ENCODE results near the gene SMU1. TPM values are rescaled to one million over a fixed set of nuclear protein-coding genes. Genes with fewer than 3 reads are reported as not detected.

The SMU1 gene
- total and polyA plus RNA-seq, 2 donors (not counting 3 experiments of a cell fraction or from before 2014, with no cell fraction given) = 8.5 to 21.7 TPM

DNA sequence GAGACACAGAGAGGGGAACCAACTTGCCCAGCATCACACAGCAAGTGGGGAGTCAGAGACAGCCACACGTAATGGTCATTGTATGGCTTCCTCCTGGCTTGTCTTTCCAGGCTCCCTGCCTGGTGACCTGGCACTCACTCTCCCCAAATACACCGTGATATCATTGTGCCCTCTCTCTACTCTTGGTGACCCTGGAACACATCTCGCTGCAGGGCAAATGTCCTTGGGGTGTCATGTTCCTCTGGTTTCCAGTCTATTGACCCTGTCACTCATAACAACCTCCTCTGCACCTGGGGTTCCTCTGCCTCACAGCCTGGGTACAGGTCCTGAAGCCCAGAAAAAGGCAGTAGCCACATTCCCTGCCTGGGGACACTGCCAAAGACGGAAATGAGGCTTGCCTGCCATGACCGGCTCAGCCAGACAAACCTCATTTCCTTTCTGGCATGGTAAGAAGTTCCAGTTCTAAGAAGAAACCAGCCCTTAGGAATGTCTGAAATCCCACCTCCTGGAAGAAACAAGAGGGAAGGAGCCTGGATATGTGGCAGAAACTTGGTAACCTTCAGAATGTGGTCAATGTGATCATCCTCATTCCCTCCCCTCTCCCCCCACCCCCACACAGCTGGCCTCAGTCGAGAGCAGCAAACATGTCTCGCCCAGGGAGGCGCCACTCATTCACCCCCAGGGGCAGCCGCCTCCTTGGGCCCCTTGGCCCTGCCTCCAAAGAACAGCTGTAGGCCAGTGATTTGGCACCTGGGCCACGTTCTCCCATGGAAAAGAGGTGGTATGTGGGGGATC, 30.6 kb upstream of the SMU1 start:
- TSS peak; percentile 87 for BruUV-seq (replicated peaks)
- no peaks in the 10 kb centered on the region for H3K79me2 ChIP-seq (ENCODE audit: control insufficient read depth, insufficient read depth, low read length)
- peaks cover 0 to 4% of the 10 kb centered on the region in 2 experiments for H3K36me3 ChIP-seq (ENCODE audit: control insufficient read depth in 2 of 2, extremely low read depth in 1 of 2, insufficient read depth in 2 of 2, low read length in 2 of 2)
- H2AFZ ChIP-seq (ENCODE audit: low read depth, low read length) = peak overlapping the region; percentile 69
- peak overlapping the region; percentile 70 for H3K9ac ChIP-seq (replicated peaks; ENCODE audit: extremely low read depth, insufficient read depth, low read length)
- peak overlapping the region; percentile 87 for H3K27ac ChIP-seq (ENCODE audit: insufficient read depth, low read depth, low read length)
- H3K9me3 ChIP-seq (replicated peaks; ENCODE audit: control insufficient read depth, insufficient read depth, low read length) = no peaks in the 10 kb centered on the region
- POLR2A ChIA-PET = no interaction called here
- FAIRE-seq (peak; percentile 98), DNase-seq (ENCODE audit: low read depth, low spot score) (peak; percentile 85)
- H3K4me2 ChIP-seq (ENCODE audit: insufficient read depth, low read length) = peak overlapping the region; percentile 53
- H3K4me3 ChIP-seq (replicated peaks in 1 of 3; ENCODE audit: insufficient read depth in 1 of 3, low read depth in 1 of 3, low read length in 3 of 3) = no peak overlapping the region
- H3K27me3 ChIP-seq (ENCODE audit: control insufficient read depth in 2 of 2, insufficient read depth in 2 of 2, low read length in 2 of 2) = no peaks in the 10 kb centered on the region
- CTCF ChIA-PET = no interaction called here
- TF ChIP-seq POLR2A (IDR thresholded peaks at IDR 0.05; ENCODE audit: low read depth, low read length) (peak; percentile 41), MYC (IDR thresholded peaks at IDR 0.05; ENCODE audit: low read depth, low read length) (no peak), JUN (IDR thresholded peaks at IDR 0.05; ENCODE audit: borderline replicate concordance, insufficient read depth, insufficient read length, low read depth) (peak; percentile 4)
- intact Hi-C loops (cut with micrococcal nuclease) = loop anchor here (1.0 kb wide), 3 partner anchors 25 to 60 kb away; partner anchors contain the start of gene B4GALT1
- H3K4me1 ChIP-seq (ENCODE audit: control insufficient read depth, extremely low read depth, insufficient read depth, low read length) = peaks cover 22% of the 10 kb centered on the region
- no peaks in the 10 kb centered on the region for H4K20me1 ChIP-seq (replicated peaks; ENCODE audit: control insufficient read depth, extremely low read depth, insufficient read depth, low read length)
- H3K9me1 ChIP-seq (replicated peaks; ENCODE audit: control insufficient read depth, extremely low read depth, insufficient read depth, low read length) = no peaks in the 10 kb centered on the region
- dilution Hi-C loops (cut with MboI; ENCODE audit: extremely low pct_ligation_motif_present, low sequenced_read_pairs) = no loop called here

DNA sequence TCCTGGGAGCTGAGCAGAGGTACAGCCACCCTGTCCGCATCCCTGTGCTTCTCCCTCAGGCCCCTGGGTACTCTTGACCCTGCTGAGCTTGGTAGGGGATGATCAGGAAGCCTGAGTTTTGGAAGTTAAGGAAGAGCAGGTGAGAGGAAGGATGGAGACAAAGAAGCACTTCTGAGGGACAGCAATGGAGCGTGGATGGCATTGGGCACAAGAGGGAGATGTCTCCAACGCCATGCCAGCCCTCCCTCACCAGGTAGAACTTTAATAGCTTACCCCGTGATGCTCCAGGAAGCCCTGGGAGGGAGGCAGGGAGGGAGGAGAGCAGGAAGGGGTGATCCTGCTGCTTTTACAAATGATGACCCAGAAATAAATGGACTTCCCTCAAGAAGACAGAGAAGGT, 29.9 kb upstream of the SMU1 start:
- peak overlapping the region; percentile 53 for H3K4me2 ChIP-seq (ENCODE audit: insufficient read depth, low read length)
- peak overlapping the region; percentile 87 for H3K27ac ChIP-seq (ENCODE audit: insufficient read depth, low read depth, low read length)
- BruUV-seq (replicated peaks) = no TSS peak
- peak overlapping the region; percentile 69 for H2AFZ ChIP-seq (ENCODE audit: low read depth, low read length)
- dilution Hi-C loops (cut with MboI; ENCODE audit: extremely low pct_ligation_motif_present, low sequenced_read_pairs) (no loop called here), intact Hi-C loops (cut with micrococcal nuclease) (no loop called here)
- no peak overlapping the region for H3K4me3 ChIP-seq (replicated peaks in 1 of 3; ENCODE audit: insufficient read depth in 1 of 3, low read depth in 1 of 3, low read length in 3 of 3)
- TF ChIP-seq GATA2 (IDR thresholded peaks at IDR 0.05; ENCODE audit: insufficient read depth, insufficient read length, low read depth, low read length) (no peak), POLR2AphosphoS5 (IDR thresholded peaks at IDR 0.05; ENCODE audit: insufficient read depth, low read depth, low read length) (no peak), EZH2 (IDR thresholded peaks at IDR 0.05; ENCODE audit: borderline replicate concordance, low read depth, low read length, severe bottlenecking) (no peak), POLR2A (IDR thresholded peaks at IDR 0.05; ENCODE audit: low read depth, low read length) (no peak), FOS (IDR thresholded peaks at IDR 0.05; ENCODE audit: borderline replicate concordance, insufficient read depth, low read length) (no peak), MYC (IDR thresholded peaks at IDR 0.05; ENCODE audit: low read depth, low read length) (no peak), CTCF (IDR thresholded peaks at IDR 0.05; ENCODE audit: extremely low read depth in 1 of 2, insufficient read depth in 1 of 2, low read depth in 1 of 2, low read length in 2 of 2) (no peak), JUN (IDR thresholded peaks at IDR 0.05; ENCODE audit: borderline replicate concordance, insufficient read depth, insufficient read length, low read depth) (no peak)
- POLR2A ChIA-PET = no interaction called here
- CTCF ChIA-PET = no interaction called here
- H4K20me1 ChIP-seq (replicated peaks; ENCODE audit: control insufficient read depth, extremely low read depth, insufficient read depth, low read length) = no peaks in the 10 kb centered on the region
- DNase-seq (ENCODE audit: low read depth, low spot score) (no peak), FAIRE-seq (peak; percentile 59)
- no peaks in the 10 kb centered on the region for H3K27me3 ChIP-seq (ENCODE audit: control insufficient read depth in 2 of 2, insufficient read depth in 2 of 2, low read length in 2 of 2)
- H3K9ac ChIP-seq (replicated peaks; ENCODE audit: extremely low read depth, insufficient read depth, low read length) = peak overlapping the region; percentile 70
- no peaks in the 10 kb centered on the region for H3K9me1 ChIP-seq (replicated peaks; ENCODE audit: control insufficient read depth, extremely low read depth, insufficient read depth, low read length)
- H3K79me2 ChIP-seq (ENCODE audit: control insufficient read depth, insufficient read depth, low read length) = no peaks in the 10 kb centered on the region
- no peaks in the 10 kb centered on the region for H3K36me3 ChIP-seq (ENCODE audit: control insufficient read depth in 2 of 2, extremely low read depth in 1 of 2, insufficient read depth in 2 of 2, low read length in 2 of 2)
- H3K4me1 ChIP-seq (ENCODE audit: control insufficient read depth, extremely low read depth, insufficient read depth, low read length) = peaks cover 22% of the 10 kb centered on the region
- H3K9me3 ChIP-seq (replicated peaks; ENCODE audit: control insufficient read depth, insufficient read depth, low read length) = no peaks in the 10 kb centered on the region

Measured in endothelial cell of umbilical vein (primary cell).